ENCODE measurements around the gene FZR1. TPM values are rescaled to one million over a fixed set of nuclear protein-coding genes. Genes with fewer than 3 reads are reported as not detected.
"Not testable (repeated sequence)": the region's sequence is repeated elsewhere in the genome, so short reads cannot be mapped to it uniquely, and the experiment has no call there.

Gene FZR1
- total RNA-seq, 6 experiments from 2014 or later: 18.7 to 34.1 (median 23.8) TPM

- TF ChIP-seq POLR2A (IDR thresholded peaks at IDR 0.05): no peak
- no peak for TF ChIP-seq CTCF (IDR thresholded peaks at IDR 0.05)
- ATAC-seq (no peak), DNase-seq (no peak)
- Histone ChIP-seq H3K9me3 (no peaks in the 10 kb centered on the region), H3K36me3 (no peaks in the 10 kb centered on the region), H3K4me1 (no peaks in the 10 kb centered on the region), H3K4me3 (no peak overlapping the region), H3K27ac (no peak overlapping the region), H3K27me3 (no peaks in the 10 kb centered on the region)
- intact Hi-C loops (cut with DNase I): no loop called here
- 94% methylated on average over 53 of the region's 60 CpGs for WGBS (ENCODE audit: insufficient coverage, low coverage, low lambda C conversion rate, missing lambda C conversion rate)
Measured at GRCh38 chr19:3577723-3578344, 71.7 kb downstream of the FZR1 start.

- Histone ChIP-seq H3K9me3 (no peaks in the 10 kb centered on the region), H3K4me1 (no peaks in the 10 kb centered on the region), H3K4me3 (no peak overlapping the region), H3K27me3 (no peaks in the 10 kb centered on the region), H3K27ac (no peak overlapping the region), H3K36me3 (no peaks in the 10 kb centered on the region)
- DNase-seq (no peak), ATAC-seq (no peak)
- intact Hi-C loops (cut with DNase I): no loop called here
- WGBS (ENCODE audit: insufficient coverage, low coverage, low lambda C conversion rate, missing lambda C conversion rate): 88% methylated on average over 8 of the region's 17 CpGs
- TF ChIP-seq CTCF (IDR thresholded peaks at IDR 0.05): no peak
- no peak for TF ChIP-seq POLR2A (IDR thresholded peaks at IDR 0.05)
Measured at GRCh38 chr19:3578390-3578789, 72.3 kb downstream of the FZR1 start.

GRCh38 chr19:3580156-3580934 is 74.2 kb downstream of the FZR1 start:
- H3K9me3 ChIP-seq: no peaks in the 10 kb centered on the region
- no peak overlapping the region for H3K4me3 ChIP-seq
- WGBS (ENCODE audit: insufficient coverage, low coverage, low lambda C conversion rate, missing lambda C conversion rate): 57% methylated on average over 11 of the region's 11 CpGs
- TF ChIP-seq CTCF (IDR thresholded peaks at IDR 0.05): no peak
- no peak for TF ChIP-seq POLR2A (IDR thresholded peaks at IDR 0.05)
- no peaks in the 10 kb centered on the region for H3K36me3 ChIP-seq
- intact Hi-C loops (cut with DNase I): no loop called here
- no peak overlapping the region for H3K27ac ChIP-seq
- no peaks in the 10 kb centered on the region for H3K27me3 ChIP-seq
- ATAC-seq (peak; percentile 16 to 83 (median 20)), DNase-seq (no peak)
- H3K4me1 ChIP-seq: no peaks in the 10 kb centered on the region

GRCh38 chr19:3581792-3582191 is 75.7 kb downstream of the FZR1 start:
- DNase-seq; H3K4me3 ChIP-seq; H3K27ac ChIP-seq; H3K27me3 ChIP-seq; ATAC-seq; H3K9me3 ChIP-seq; H3K36me3 ChIP-seq; intact Hi-C loops (cut with DNase I); H3K4me1 ChIP-seq: not testable (repeated sequence)
- no CpG with 5 or more reads among the region's 4 CpGs for WGBS (ENCODE audit: insufficient coverage, low coverage, low lambda C conversion rate, missing lambda C conversion rate)

- H3K36me3 ChIP-seq; H3K9me3 ChIP-seq; DNase-seq; H3K27ac ChIP-seq; intact Hi-C loops (cut with DNase I); H3K4me3 ChIP-seq; H3K4me1 ChIP-seq; H3K27me3 ChIP-seq; ATAC-seq: not testable (repeated sequence)
- 86% methylated on average over 14 of the region's 15 CpGs for WGBS (ENCODE audit: insufficient coverage, low coverage, low lambda C conversion rate, missing lambda C conversion rate)
Measured at GRCh38 chr19:3584036-3584802, 78.1 kb downstream of the FZR1 start.
